SK-N-SH (cell line): ENCODE data around the gene CPNE4.
"Not testable (repeated sequence)": the region's sequence is repeated elsewhere in the genome, so short reads cannot be mapped to it uniquely, and the experiment has no call there.

Experiments
- CHD2 ChIP-seq: fragments of 150-350 bp; IDR thresholded peaks from 2 replicates; pipeline ENCODE4 v1.6.1; 2018; ENCODE audit warnings: low read length; ENCODE audit not compliant: partially characterized antibody
- CTCF ChIP-seq: fragments of 200-600 bp; sonication (generic); IDR thresholded peaks from 2 replicates; pipeline ENCODE4 v1.6.1; 2017; ENCODE audit warnings: antibody characterized with exemption, mild to moderate bottlenecking, moderate library complexity
- MXI1 ChIP-seq: IDR thresholded peaks from 2 replicates; pipeline ENCODE4 v1.6.1; 2012; ENCODE audit warnings: mild to moderate bottlenecking, low read depth, low read length, improper control_type of control experiment
- RXRA ChIP-seq: IDR thresholded peaks from 2 replicates; pipeline ENCODE4 v1.4.0; 2012; ENCODE audit warnings: low read depth, mild to moderate bottlenecking, borderline replicate concordance
- TF ChIP-seq, protein P1 (sequence below): IDR thresholded peaks from 2 replicates; pipeline ENCODE4 v1.4.0; 2012; ENCODE audit warnings: low read depth, borderline replicate concordance

- not testable (repeated sequence) for TF ChIP-seq CTCF, RXRA, MXI1, CHD2
- TF ChIP-seq, protein P1, sequence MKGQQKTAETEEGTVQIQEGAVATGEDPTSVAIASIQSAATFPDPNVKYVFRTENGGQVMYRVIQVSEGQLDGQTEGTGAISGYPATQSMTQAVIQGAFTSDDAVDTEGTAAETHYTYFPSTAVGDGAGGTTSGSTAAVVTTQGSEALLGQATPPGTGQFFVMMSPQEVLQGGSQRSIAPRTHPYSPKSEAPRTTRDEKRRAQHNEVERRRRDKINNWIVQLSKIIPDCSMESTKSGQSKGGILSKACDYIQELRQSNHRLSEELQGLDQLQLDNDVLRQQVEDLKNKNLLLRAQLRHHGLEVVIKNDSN: not testable (repeated sequence)
These were observed 148.9 kb downstream of the CPNE4 start for GRCh38 chr3:131885871-131886270.
